Fibroblast of pulmonary artery (primary cell): ENCODE data around the gene SPATS2L.

Experiments used
- DNase-seq: peaks from one replicate; pipeline ENCODE4 v3.0.0-alpha.2; 2010; ENCODE audit warnings: low read depth
- H3K4me3 ChIP-seq: replicated peaks from 2 replicates; pipeline ENCODE4 v1.5.1; 2011; ENCODE audit warnings: low read depth, mild to moderate bottlenecking, control low read depth, low read length, moderate library complexity
- CTCF ChIP-seq: IDR thresholded peaks from 2 replicates; pipeline ENCODE4 v1.5.1; 2011; ENCODE audit warnings: mild to moderate bottlenecking, control low read depth, low read length, inconsistent platforms; ENCODE audit errors: missing control alignments

Gene SPATS2L

GRCh38 chr2:200435379-200435778 lies 128.9 kb downstream of the SPATS2L start:
- H3K4me3 ChIP-seq, result no peak overlapping the region
- DNase-seq, result peak; percentile 29
- TF ChIP-seq CTCF, result no peak

DNA sequence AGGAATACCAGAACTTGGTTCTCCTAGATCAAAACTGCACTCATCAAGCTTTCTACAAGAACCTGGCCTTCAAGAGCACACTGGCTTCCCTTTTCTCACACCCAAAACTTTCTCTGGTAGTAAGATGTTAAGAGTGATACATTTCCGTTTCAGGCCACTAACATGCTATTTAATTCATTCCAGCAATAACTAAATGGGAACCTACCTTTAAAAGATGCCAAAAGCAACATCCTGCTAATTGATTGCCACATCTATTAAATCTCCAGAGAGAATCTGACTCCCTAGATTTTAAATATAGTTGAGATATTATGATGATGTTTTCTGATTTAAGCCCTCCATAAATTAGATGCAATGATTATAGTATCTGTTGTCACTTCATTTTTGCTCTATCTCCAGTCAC lies 131.8 kb downstream of the SPATS2L start:
- no peak for TF ChIP-seq CTCF
- no peak for DNase-seq
- H3K4me3 ChIP-seq, result no peak overlapping the region

DNA sequence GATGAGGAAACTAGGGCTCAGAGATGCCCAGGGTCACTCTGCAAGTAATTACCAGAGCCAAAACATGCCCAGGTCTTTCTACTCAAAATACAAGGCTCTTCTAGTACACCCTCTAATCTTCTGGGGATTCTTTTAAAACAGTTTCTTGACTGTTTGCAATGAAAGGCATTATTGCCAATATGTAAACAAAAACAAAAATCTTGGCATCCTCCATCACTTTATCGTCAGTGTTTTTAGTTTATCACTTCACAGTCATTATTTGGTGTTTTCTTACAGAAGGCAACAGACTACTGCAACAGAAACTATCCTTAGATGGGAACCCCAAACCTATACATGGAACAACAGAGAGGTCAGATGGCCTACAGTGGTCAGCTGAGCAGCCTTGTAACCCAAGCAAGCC lies 132.4 kb downstream of the SPATS2L start:
- H3K4me3 ChIP-seq, result no peak overlapping the region
- DNase-seq, result no peak
- TF ChIP-seq CTCF, result no peak

DNA sequence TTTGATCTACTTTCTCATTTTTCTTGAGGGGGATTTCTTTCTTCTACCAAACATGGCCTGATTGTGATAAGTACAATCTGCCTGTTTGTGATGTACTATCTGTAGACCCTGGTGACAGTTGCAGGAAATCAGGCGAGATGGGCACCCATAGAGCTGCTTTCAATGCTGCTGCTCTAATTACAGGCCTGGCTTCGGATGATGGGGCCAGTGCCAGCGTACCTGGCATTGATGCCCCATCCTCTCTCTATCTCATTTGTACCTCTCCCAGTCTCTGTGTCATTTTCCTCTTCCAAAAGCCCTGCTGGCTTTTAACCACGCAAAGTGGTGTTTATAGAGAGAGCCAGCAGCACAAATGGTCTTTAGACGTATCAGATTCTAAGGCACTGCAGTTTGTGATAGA lies 133.5 kb downstream of the SPATS2L start:
- no peak for TF ChIP-seq CTCF
- no peak for DNase-seq
- H3K4me3 ChIP-seq, result no peak overlapping the region

- H3K4me3 ChIP-seq, result no peak overlapping the region
- no peak for TF ChIP-seq CTCF
- DNase-seq, result peak; percentile 41
These were observed 136.0 kb downstream of the SPATS2L start for GRCh38 chr2:200442471-200442870.

GRCh38 chr2:200443376-200443775 lies 136.9 kb downstream of the SPATS2L start:
- H3K4me3 ChIP-seq, result no peak overlapping the region
- TF ChIP-seq CTCF, result no peak
- DNase-seq, result no peak

DNA sequence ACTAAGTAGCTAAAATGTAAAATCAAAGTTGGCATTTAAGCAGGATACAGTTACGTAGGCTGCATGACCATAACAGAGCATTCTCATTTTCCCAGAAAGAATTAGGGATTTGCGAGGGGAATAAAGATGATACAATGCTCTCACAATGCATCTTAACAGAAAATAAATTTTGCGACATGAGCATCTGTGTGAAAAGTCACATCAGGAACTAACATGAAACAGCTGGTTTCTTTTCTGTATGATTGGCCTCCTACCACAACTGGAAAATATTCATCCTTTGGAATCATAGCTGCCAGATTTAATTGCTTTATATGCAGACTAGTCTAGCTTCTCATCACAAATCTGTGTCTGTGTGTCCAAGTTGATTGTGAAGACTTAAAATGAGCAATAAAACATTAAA lies 137.4 kb downstream of the SPATS2L start:
- no peak for TF ChIP-seq CTCF
- H3K4me3 ChIP-seq, result no peak overlapping the region
- no peak for DNase-seq
